Nephron (organoid): ENCODE results near the gene COL27A1.

Experiments
- H3K27ac Mint-ChIP-seq, 3 experiments: 2 replicates each; pipeline ENCODE4 v1.8.0; 2020; ENCODE audit warnings: mixed read lengths in 3 of 3, mild to moderate bottlenecking in 2 of 3, moderate library complexity in 1 of 3
- H3K27me3 Mint-ChIP-seq: 2 replicates; pipeline ENCODE4 v1.8.0; 2021; ENCODE audit warnings: low read depth, mild to moderate bottlenecking, moderate library complexity, mixed read lengths
- H3K36me3 Mint-ChIP-seq: 2 replicates; pipeline ENCODE4 v1.8.0; 2020; ENCODE audit warnings: low read depth, mixed read lengths
- H3K4me1 Mint-ChIP-seq: 2 replicates; pipeline ENCODE4 v1.8.0; 2020; ENCODE audit warnings: mixed read lengths
- H3K4me3 Mint-ChIP-seq, 3 experiments: 2 replicates each; pipeline ENCODE4 v1.8.0; 2020; ENCODE audit warnings: mild to moderate bottlenecking in 3 of 3, mixed read lengths in 3 of 3, moderate library complexity in 2 of 3
- H3K9me3 Mint-ChIP-seq: 2 replicates; pipeline ENCODE4 v1.8.0; 2020; ENCODE audit warnings: mixed read lengths
- TF ChIP-seq, protein P1 (sequence below), 3 experiments: fragments of 200-600 bp; sonication (generic); IDR thresholded peaks; one replicate each; pipeline ENCODE4 v1.5.0; 2021; ENCODE audit warnings: antibody characterized with exemption in 3 of 3; ENCODE audit not compliant: unreplicated experiment in 3 of 3

COL27A1 gene

GRCh38 chr9:114155263-114155994 is at the start of gene COL27A1:
Gene COL27A1 (plus strand): TSS chr9:114155537. CDS start chr9:114155951, 414 bp downstream.
- Mint-ChIP-seq H3K27ac (peak within 1 kb of the TSS; percentile 78 to 93 (median 81)), H3K36me3 (peaks cover 3% of the 10 kb centered on the region), H3K4me3 (peak within 1 kb of the TSS; percentile 92 to 97 (median 96))

GRCh38 chr9:114107286-114108001 is 47.9 kb upstream of the COL27A1 start:
- Mint-ChIP-seq H3K27me3 (peaks cover 30% of the 10 kb centered on the region), H3K9me3 (peaks cover 5% of the 10 kb centered on the region), H3K4me3 (no peak overlapping the region), H3K36me3 (peaks cover 3% of the 10 kb centered on the region), H3K4me1 (peaks cover 5% of the 10 kb centered on the region), H3K27ac (no peak overlapping the region)
- TF ChIP-seq, protein P1, sequence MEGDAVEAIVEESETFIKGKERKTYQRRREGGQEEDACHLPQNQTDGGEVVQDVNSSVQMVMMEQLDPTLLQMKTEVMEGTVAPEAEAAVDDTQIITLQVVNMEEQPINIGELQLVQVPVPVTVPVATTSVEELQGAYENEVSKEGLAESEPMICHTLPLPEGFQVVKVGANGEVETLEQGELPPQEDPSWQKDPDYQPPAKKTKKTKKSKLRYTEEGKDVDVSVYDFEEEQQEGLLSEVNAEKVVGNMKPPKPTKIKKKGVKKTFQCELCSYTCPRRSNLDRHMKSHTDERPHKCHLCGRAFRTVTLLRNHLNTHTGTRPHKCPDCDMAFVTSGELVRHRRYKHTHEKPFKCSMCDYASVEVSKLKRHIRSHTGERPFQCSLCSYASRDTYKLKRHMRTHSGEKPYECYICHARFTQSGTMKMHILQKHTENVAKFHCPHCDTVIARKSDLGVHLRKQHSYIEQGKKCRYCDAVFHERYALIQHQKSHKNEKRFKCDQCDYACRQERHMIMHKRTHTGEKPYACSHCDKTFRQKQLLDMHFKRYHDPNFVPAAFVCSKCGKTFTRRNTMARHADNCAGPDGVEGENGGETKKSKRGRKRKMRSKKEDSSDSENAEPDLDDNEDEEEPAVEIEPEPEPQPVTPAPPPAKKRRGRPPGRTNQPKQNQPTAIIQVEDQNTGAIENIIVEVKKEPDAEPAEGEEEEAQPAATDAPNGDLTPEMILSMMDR (IDR thresholded peaks at IDR 0.05; ENCODE audit: unreplicated experiment in 3 of 3) = no peak

More at GRCh38 chr9:114155263-114155994, at the start of gene COL27A1:
- TF ChIP-seq, protein P1 (IDR thresholded peaks at IDR 0.05; ENCODE audit: unreplicated experiment in 3 of 3) = peak; percentile 92 to 97 (median 96)
- no peaks in the 10 kb centered on the region for H3K9me3 Mint-ChIP-seq
- peaks cover 45% of the 10 kb centered on the region for H3K4me1 Mint-ChIP-seq
- H3K27me3 Mint-ChIP-seq = peaks cover 25% of the 10 kb centered on the region

DNA sequence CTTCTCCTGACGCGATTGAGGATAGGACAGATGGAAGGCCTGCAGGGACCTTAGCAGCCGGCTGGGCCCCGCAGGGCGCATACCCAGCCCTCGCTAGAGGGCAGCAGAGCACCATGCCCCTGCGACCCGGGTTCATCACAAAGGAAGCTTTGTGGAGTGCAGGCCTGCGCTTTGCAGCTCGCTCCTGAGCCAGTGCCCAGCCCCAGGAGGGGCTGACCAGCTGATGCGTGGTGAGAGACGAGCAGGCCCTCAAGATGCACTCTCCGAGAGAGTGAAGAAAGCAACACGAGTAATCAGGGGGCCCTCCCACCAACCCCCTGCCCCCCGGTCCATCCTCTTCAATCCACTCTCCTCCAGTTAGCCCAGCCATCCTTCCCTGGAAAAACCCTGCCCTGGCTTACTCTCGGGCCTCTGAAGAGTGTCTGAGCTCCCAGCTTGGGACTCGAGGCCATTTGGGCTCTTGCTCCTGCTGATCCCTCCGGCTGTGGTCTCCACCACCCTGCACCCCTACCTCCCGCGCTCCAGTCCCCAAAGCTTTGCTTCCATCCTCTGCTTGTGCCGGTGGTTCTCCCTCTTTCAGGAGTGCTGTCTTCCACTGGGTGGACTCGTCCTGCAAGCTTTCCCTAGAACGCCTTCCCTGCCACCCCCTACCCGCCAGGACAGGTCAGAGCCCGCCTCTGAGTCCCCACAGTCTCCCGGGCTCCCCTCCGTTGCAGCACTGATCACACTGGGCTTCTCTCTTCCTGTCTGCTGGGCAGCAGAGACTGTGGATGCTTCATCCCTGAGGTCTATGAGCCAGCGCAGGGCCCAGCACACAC is 47.1 kb upstream of the COL27A1 start:
- TF ChIP-seq, protein P1 (IDR thresholded peaks at IDR 0.05; ENCODE audit: unreplicated experiment in 3 of 3) = peak; percentile 87 to 95 (median 93)
- Mint-ChIP-seq H3K4me3 (no peak overlapping the region), H3K9me3 (no peaks in the 10 kb centered on the region), H3K4me1 (peaks cover 5% of the 10 kb centered on the region), H3K27ac (no peak overlapping the region), H3K27me3 (peaks cover 27% of the 10 kb centered on the region), H3K36me3 (no peaks in the 10 kb centered on the region)

DNA sequence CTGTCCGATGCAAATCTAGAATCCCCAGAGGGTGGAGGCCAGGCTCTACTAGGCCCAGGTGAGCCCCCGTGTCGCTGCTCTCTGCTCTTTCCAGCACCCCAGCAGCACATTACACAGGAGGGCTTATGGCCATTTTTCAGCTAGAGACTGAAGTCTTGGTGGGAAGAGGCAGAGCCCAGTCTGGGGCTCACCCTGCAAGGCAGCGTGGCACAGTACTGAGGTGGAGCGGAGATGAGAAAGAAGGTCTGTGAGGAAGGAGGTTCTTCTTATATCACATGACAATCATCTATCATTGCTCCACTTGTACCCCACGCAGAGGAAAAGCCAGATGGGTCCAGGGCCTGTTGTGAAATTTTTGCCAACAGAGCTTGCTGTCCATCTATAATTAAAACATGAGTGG is 46.2 kb upstream of the COL27A1 start:
- Mint-ChIP-seq H3K4me1 (peaks cover 5% of the 10 kb centered on the region), H3K36me3 (no peaks in the 10 kb centered on the region), H3K27me3 (peaks cover 26% of the 10 kb centered on the region), H3K4me3 (no peak overlapping the region), H3K9me3 (no peaks in the 10 kb centered on the region), H3K27ac (no peak overlapping the region)
- TF ChIP-seq, protein P1 (IDR thresholded peaks at IDR 0.05; ENCODE audit: unreplicated experiment in 3 of 3) = no peak

DNA sequence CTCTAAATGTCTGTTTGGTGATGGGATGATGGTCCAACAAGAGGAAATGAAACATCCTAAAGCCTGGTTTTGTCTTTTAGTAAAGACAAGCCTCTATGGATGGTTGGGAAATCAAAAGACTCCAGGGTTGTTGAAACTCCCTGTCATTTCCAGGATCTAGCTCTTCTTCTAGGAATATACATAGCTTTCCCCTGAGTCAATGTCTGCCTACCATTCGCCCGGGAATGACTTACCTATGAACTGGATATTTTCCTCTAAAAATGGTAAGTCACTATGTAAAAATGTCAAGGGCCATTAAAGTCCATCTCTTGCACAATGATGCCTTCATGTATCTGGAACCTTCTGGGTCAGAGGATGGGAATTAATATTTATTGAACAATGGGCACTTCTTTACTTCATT is 45.2 kb upstream of the COL27A1 start:
- no peaks in the 10 kb centered on the region for H3K36me3 Mint-ChIP-seq
- TF ChIP-seq, protein P1 (IDR thresholded peaks at IDR 0.05; ENCODE audit: unreplicated experiment in 3 of 3) = no peak

More for the DNA sequence above, 45.2 kb upstream of the COL27A1 start:
- Mint-ChIP-seq H3K27ac (no peak overlapping the region), H3K9me3 (no peaks in the 10 kb centered on the region), H3K4me1 (peaks cover 2% of the 10 kb centered on the region), H3K27me3 (peaks cover 26% of the 10 kb centered on the region), H3K4me3 (no peak overlapping the region)
